ENCODE measurements around the gene FAM171A1.
"Not testable (repeated sequence)": the region's sequence is repeated elsewhere in the genome, so short reads cannot be mapped to it uniquely, and the experiment has no call there.

Gene FAM171A1

GRCh38 chr10:15336211-15336610, 34.9 kb downstream of the FAM171A1 start:
- H3K36me3 ChIP-seq (ENCODE audit: insufficient read depth), result no peaks in the 10 kb centered on the region
- peaks cover 80% of the 10 kb centered on the region for H3K79me2 ChIP-seq (ENCODE audit: insufficient read depth, low read depth)
- peaks cover 35% of the 10 kb centered on the region for H3K4me1 ChIP-seq (ENCODE audit: low read depth, poor library complexity, severe bottlenecking)
- peak overlapping the region; percentile 36; the same call in 1 of the 2 replicates for H3K27ac ChIP-seq
- no peak overlapping the region for H3K4me3 ChIP-seq (IDR thresholded peaks at IDR 0.05; ENCODE audit: insufficient read depth, low read depth, low read length)
- H4K20me1 ChIP-seq (ENCODE audit: insufficient read depth), result no peaks in the 10 kb centered on the region
- TF ChIP-seq CTCF (conservative IDR thresholded peaks at IDR 0.05; ENCODE audit: low read depth, low read length), result no peak
- H3K4me2 ChIP-seq, result peak overlapping the region; percentile 56
- 0 out of 2 replicates have a peak overlapping the region, but pooled peaks have one; percentile 1 for H3K9ac ChIP-seq
- no peaks in the 10 kb centered on the region for H3K27me3 ChIP-seq (ENCODE audit: insufficient read depth, low read depth)
- H2AFZ ChIP-seq (ENCODE audit: low read depth), result no peak overlapping the region

- Histone ChIP-seq H3K27ac (peak overlapping the region; percentile 36; the same call in 1 of the 2 replicates), H3K79me2 (ENCODE audit: insufficient read depth, low read depth) (peaks cover 73% of the 10 kb centered on the region), H4K20me1 (ENCODE audit: insufficient read depth) (no peaks in the 10 kb centered on the region), H3K36me3 (ENCODE audit: insufficient read depth) (no peaks in the 10 kb centered on the region), H3K9ac (no peak overlapping the region; the same call in 1 of the 2 replicates), H3K4me2 (peak overlapping the region; percentile 56), H3K4me3 (IDR thresholded peaks at IDR 0.05; ENCODE audit: insufficient read depth, low read depth, low read length) (no peak overlapping the region), H3K27me3 (ENCODE audit: insufficient read depth, low read depth) (no peaks in the 10 kb centered on the region), H2AFZ (ENCODE audit: low read depth) (no peak overlapping the region), H3K4me1 (ENCODE audit: low read depth, poor library complexity, severe bottlenecking) (peaks cover 35% of the 10 kb centered on the region)
- no peak for TF ChIP-seq CTCF (conservative IDR thresholded peaks at IDR 0.05; ENCODE audit: low read depth, low read length)
These were observed 35.6 kb downstream of the FAM171A1 start for GRCh38 chr10:15335508-15335907.

- Histone ChIP-seq H3K27ac (peak overlapping the region; percentile 36; the same call in 1 of the 2 replicates), H3K4me1 (ENCODE audit: low read depth, poor library complexity, severe bottlenecking) (peaks cover 35% of the 10 kb centered on the region), H3K9ac (no peak overlapping the region; the same call in 1 of the 2 replicates), H3K27me3 (ENCODE audit: insufficient read depth, low read depth) (no peaks in the 10 kb centered on the region), H4K20me1 (ENCODE audit: insufficient read depth) (no peaks in the 10 kb centered on the region), H3K4me3 (IDR thresholded peaks at IDR 0.05; ENCODE audit: insufficient read depth, low read depth, low read length) (no peak overlapping the region), H3K4me2 (peak overlapping the region; percentile 56), H2AFZ (ENCODE audit: low read depth) (no peak overlapping the region), H3K79me2 (ENCODE audit: insufficient read depth, low read depth) (peaks cover 66% of the 10 kb centered on the region), H3K36me3 (ENCODE audit: insufficient read depth) (no peaks in the 10 kb centered on the region)
- TF ChIP-seq CTCF (conservative IDR thresholded peaks at IDR 0.05; ENCODE audit: low read depth, low read length), result no peak
These were observed 36.3 kb downstream of the FAM171A1 start for GRCh38 chr10:15334650-15335323.

GRCh38 chr10:15333909-15334649, 37.0 kb downstream of the FAM171A1 start:
- Histone ChIP-seq H3K79me2 (ENCODE audit: insufficient read depth, low read depth) (peaks cover 64% of the 10 kb centered on the region), H3K27me3 (ENCODE audit: insufficient read depth, low read depth) (no peaks in the 10 kb centered on the region), H3K4me3 (IDR thresholded peaks at IDR 0.05; ENCODE audit: insufficient read depth, low read depth, low read length) (no peak overlapping the region), H3K4me2 (no peak overlapping the region), H4K20me1 (ENCODE audit: insufficient read depth) (no peaks in the 10 kb centered on the region), H2AFZ (ENCODE audit: low read depth) (no peak overlapping the region), H3K9ac (no peak overlapping the region), H3K4me1 (ENCODE audit: low read depth, poor library complexity, severe bottlenecking) (peaks cover 35% of the 10 kb centered on the region), H3K27ac (no peak overlapping the region), H3K36me3 (ENCODE audit: insufficient read depth) (no peaks in the 10 kb centered on the region)
- no peak for TF ChIP-seq CTCF (conservative IDR thresholded peaks at IDR 0.05; ENCODE audit: low read depth, low read length)

GRCh38 chr10:15333181-15333580, 37.9 kb downstream of the FAM171A1 start:
- not testable (repeated sequence) for H3K27ac ChIP-seq; H4K20me1 ChIP-seq (ENCODE audit: insufficient read depth)

More at GRCh38 chr10:15333181-15333580, 37.9 kb downstream of the FAM171A1 start:
- not testable (repeated sequence) for H3K36me3 ChIP-seq (ENCODE audit: insufficient read depth); H3K27me3 ChIP-seq (ENCODE audit: insufficient read depth, low read depth); H3K4me2 ChIP-seq; H3K9ac ChIP-seq; H3K4me3 ChIP-seq (IDR thresholded peaks at IDR 0.05; ENCODE audit: insufficient read depth, low read depth, low read length); H2AFZ ChIP-seq (ENCODE audit: low read depth)
- Histone ChIP-seq H3K79me2 (ENCODE audit: insufficient read depth, low read depth) (peaks cover 70% of the 10 kb centered on the region), H3K4me1 (ENCODE audit: low read depth, poor library complexity, severe bottlenecking) (peaks cover 35% of the 10 kb centered on the region)

Data from KMS-11 (cell line).